Hepatic stellate cell (primary cell): ENCODE measurements around the gene TCHH.
A peak's percentile ranks its signal among the peaks of the same experiment; 100 is the strongest.
"Not testable (repeated sequence)": the region's sequence is repeated elsewhere in the genome, so short reads cannot be mapped to it uniquely, and the experiment has no call there.

Experiments
- DNase-seq: peaks from one replicate; pipeline ENCODE4 v3.0.0; 2011; ENCODE audit warnings: low spot score

TCHH gene

DNA sequence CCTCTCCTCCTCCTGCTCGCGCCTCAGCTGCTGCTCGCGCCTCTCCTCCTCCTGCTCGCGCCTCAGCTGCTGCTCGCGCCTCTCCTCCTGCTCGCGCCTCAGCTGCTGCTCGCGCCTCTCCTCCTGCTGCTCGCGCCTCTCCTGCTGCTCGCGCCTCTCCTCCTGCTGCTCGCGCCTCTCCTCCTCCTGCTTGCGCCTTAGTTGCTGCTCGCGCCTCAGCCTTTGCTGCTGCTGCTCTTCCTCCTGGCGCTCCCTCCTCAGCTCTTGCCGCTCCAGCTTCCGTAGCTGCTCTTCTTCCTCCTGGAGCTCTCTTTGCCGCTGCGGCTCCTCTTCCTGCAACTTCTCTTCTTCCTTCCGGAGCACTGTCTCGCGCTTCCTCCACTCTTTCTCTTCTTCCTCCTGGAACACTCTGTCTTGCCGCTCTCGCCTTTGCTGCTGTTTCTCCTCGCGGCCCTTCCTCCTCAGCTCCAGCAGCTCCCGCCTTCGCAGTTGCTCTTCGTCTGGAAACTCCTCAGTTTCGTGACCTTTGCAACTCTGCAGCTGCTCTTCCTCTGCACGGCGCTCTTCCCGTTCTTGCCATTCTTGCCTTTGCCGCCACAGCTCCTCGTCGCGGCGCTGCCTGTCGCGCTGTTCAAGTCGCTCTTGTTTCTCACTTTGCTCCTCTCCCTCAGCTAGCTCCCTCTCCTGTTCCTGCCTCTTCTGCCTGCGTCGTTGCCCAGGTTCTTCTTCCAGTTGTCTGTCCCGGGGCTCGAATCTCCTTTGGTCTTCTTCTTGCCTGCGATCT is 3.0 kb downstream of the TCHH start:
- no peak for DNase-seq

DNA sequence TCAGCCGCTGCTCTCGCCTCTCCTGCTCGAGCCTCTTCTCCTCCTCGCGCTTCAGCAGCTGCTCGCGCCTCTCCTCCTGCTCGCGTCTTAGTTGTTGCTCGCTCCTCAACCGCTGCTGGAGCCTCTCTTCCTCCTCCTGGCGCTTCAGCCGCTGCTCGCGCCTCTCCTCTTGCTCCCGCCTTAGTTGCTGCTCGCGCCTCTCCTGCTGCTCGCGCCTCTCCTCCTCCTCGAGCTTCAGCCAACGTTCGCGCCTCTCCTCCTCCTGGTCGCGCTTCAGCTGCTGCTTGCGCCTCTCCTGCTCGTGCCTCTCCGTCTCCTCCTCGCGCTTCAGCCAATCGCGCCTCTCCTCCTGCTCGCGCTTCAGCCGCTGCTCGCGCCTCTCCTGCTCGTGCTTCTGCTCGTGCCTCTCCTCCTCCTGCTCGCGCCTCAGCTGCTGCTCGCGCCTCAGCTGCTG is 3.7 kb downstream of the TCHH start:
- DNase-seq: no peak

DNA sequence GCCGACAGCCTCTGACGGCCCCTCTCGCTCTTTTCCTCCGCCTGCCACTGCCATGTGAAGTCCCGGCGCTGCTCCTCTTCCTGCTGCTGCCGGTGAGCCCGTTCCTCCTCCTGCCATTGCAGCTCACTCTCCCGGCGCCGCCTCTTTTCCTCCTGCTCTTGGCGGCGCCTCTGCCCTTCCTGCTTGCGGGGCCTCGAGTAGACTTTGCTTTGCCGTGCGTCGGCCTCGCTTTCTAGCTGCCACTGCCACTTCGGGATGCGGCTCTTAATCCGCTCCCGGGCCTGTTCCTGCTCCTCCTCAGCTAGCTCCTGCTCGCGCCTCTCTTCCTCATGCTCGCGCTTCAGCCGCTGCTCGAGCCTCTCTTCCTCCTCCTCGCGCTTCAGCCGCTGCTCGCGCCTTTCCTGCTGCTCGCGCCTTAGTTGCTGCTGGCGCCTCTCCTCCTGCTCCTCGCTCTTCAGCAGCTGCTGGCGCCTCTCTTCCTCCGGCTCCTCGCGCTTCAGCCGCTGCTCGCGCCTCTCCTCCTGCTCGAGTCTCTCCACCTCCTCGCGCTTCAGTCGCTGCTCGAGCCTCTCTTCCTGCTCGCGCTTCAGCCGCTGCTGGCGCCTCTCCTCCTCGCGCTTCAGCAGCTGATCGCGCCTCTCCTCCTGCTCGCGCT is 4.3 kb downstream of the TCHH start:
- DNase-seq: peak; percentile 28

DNA sequence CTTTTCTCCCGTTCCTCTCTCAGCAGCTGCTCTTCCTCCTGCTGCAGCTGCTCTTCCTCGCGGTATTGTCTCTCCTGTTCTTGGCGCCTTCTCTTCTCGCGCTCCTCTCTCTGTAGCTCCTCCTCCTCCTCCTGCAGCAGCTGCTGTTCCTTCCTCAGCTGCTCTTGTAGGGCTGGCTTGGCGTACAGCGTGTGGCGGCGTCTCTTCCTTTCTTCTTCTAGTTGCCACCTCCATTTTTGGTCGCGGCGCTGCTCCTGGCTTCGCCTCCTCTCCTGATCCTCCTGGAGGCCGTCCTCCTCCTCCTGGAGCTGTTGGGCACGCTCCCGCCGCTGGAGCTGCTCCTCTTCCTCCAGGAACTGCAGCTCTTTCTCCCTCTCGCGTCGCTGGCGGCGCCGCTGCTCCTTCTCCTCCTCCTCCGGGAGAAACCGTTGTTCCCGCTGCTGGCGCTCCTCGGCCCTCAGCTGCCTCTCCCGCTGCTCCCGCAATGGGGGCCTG is 4.8 kb downstream of the TCHH start:
- peak; percentile 36 for DNase-seq

DNA sequence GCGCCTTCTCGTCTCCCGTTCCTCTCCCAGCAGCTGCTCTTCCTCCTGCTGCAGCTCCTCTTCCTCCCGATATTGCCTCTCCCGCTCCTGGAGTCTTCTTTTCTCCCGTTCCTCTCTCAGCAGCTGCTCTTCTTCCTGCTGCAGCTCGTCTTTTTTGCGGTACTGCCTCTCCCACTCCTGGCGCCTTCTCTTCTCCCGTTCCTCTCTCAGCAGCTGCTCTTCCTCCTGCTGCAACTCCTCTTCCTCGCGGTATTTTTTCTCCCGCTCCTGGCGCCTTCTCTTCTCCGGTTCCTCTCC is 5.3 kb downstream of the TCHH start:
- no peak for DNase-seq

DNA sequence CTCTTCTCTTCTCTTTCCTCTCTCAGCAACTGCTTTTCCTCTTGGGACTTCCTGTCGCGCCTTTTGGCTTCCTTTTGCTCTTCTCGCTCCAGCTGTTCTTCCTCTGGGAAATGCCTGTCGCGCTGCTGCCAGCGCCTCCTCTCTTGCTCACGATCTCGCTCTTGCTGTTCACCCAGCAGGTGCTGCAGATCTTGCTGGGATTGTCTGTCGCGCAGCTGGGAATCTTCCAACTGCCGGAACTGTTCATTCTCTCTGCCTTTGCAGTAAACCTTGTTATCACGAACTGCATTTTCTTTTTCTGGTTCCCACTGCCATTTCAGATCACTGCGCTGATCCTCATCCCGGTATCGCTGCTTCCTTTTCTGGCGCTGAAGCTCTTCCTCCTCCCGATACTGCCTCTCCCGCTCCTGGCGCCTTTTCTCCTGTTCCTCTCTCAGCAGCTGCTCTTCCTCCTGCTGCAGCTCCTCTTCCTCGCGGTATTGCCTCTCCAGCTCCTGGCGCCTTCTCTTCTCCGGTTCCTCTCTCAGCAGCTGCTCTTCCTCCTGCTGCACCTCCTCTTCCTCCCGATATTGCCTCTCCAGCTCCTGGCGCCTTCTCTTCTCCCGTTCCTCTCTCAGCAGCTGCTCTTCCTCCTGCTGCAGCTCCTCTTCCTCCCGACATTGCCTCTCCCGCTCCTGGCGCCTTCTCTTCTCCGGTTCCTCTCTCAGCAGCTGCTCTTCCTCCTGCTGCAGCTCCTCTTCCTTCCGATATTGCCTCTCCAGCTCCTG is 5.8 kb downstream of the TCHH start:
- DNase-seq: peak; percentile 7

DNA sequence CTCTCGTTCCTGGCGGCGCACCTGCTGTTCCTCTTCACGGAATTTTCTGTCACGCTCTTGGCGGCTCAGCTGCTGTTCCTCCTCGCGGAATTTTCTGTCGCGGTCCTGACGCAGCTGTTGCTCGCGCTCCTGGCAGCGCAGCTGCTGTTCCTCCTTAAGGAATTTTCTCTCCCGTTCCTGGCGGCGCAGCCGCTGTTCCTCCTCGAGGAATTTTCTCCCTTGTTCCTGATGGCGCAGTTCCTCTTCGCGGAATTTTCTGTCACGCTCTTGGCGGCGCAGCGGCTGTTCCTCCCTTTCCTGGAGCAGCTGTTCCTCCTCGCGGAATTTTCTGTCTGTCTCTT is 6.4 kb downstream of the TCHH start:
- peak; percentile 7 for DNase-seq

DNA sequence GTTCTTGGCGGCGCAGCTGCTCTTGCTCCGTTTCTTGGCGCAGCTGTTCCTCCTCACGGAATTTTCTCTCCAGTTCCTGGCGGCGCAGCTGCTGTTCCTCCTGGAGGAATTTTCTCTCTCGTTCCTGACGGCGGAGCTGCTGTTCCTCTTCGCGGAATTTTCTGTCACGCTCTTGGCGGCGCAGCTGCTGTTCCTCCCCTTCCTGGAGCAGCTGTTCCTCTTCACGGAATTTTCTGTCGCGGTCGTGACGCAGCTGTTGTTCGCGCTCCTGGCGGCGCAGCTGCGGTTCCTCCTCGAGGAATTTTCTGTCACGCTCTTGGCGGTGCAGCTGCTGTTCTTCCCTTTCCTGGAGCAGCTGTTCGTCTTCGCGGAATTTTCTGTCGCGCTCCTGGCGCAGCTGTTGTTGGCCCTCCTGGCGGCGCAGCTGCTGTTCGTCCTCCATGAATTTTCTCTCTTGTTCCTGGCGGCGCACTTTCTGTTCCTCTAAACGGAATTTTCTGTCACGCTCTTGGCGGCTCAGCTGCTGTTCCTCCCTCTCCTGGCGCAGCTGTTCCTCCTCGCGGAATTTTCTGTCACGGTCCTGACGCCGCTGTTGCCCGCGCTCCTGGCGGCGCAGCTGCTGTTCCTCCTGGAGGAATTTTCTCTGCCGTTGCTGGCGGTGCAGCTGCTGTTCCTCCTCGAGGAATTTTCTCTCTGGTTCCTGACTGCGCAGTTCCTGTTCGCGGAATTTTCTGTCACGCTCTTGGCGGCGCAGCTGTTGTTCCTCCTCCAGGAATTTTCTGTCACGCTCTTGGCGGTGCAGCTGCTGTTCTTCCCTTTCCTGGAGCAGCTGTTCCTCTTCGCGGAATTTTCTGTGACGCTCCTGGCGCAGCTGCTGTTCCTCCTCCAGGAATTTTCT is 7.0 kb downstream of the TCHH start:
- DNase-seq: peak; percentile 12

DNA sequence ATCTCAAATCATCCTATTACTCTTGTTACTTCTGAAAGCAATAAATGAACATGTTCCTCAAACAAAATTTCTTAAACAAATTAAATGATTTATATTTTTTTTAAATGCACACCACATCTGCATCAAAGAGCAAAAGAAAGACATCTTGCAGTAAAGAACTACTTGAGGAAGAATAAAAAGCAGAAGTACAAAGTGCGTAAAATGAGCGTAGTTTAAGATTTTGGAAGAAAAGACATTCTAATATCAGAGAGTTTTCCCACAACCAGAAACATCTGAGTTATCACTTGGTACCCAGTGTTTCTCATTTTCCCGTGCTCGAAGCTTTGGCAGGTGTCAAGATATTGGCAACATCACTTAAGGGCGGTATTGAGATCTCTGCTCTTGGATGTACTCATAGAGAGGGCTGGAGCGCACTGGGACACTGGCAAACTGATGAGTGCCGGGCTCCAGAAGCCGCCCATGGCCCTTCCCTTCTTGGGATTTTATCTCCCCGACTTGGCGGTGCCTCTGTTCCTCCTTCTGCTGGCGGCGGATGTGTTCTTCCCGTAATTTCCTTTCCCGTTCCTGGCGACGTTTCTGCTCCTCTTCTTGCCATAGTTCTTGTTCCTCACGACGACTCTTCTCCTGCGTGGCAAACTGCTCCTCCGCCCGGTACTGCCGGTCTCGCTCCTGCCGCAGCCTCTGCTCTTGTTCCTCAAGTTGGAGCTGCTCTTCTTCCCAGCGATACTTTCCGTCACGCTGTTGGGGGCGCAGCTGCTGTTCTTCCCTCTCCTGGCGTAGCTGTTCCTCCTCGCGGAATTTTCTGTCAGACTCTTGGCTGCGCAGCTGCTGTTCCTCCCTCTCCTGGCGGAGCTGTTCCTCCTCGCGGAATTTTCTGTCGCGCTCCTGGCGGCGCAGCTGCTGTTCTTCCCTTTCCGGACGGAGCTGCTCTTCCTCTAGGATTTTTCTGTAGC is 7.9 kb downstream of the TCHH start:
- DNase-seq: no peak

DNA sequence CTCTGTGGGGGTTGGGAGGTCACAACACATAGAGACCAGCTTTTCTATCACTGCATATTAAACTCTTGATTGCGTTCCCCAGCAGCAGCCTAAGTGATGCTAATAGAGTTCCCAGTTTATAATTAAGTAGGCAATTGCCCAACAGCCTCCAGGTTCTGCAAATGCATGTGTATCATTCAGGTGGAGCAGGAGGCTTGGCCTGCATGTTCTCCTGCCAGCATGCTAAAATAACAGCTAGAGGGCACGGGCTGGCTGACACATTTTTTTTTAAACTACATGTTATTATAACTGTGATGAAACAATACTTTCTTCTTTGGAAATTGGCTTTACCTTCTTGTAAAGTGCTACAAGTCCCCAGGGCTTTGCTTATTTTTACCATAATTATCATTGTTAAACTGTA is 10.4 kb downstream of the TCHH start:
- no peak for DNase-seq

DNA sequence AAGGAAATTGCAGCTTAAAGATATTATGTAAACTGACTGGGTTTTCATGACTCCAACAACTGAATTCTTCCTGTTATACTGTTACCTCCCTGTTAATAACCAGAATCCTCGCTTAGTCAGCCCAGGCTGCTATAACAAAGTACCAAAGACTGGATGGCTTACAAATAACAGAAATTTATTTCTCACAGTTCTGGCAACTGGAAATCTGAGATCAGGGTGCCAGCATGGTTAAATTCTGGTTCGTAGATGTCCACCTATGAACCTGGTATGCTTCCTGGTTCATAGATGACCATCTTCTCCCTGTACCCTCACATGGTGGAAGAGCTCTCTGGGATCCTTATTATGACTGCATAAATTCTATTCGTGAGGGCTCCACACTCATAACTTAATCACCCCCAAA is 18.3 kb downstream of the TCHH start:
- DNase-seq: no peak

DNA sequence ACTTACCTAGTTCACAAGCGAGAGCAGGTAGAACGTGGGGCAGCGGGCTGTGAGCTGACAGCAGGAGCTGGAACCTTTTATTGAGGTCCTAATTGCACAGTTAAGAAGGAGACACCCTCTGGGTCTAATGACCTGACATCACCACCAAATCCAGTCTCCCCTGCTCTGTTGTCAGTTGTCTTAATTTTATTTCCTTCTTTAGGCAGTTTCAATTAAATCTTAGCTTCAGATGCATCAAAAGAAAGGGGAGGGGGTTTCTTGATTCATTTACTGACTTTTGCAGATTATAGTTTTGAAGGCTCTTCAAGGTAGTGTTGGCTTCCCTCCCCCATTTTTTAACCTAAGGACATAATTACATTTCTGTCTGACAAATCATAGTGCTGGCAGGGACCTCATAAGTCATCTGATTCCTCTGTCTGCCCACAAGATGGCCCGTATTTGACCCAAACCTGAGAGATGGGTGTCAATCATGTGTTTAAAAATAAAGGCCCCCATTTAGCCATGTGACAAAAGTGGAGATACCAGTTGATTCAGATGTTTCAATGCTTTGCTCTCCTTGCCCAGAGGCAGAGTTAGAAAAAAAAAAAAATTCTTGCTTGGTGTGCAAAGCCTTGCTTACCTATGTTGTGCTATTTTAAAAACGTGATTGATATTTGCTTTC is 26.1 kb downstream of the TCHH start, which contains the start of gene TCHHL1:
Gene TCHHL1 (minus strand): TSS at position 51 of the 661 bp plus-strand sequence. CDS start 921 bp downstream, outside the sequence.
- DNase-seq: no peak

DNA sequence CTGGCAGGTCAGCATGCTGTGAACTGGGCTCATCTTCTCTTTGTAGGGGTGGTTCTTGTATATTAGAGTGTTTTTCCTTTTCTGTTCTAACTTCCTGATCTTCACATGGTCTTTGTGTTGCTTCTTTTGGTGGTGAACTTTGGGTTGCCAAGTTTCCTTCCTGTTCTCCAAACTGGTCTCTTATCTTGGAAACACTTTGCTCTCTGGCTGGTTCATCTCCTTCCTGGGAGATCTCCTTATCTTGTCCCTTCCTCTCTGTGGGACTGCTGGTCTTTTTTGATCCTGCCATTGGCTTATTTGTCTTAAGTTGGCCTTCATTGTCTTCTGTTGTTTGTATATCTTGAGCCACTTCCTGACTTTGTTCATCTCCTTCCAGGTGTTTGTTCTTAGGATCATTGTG is 28.5 kb downstream of the TCHH start:
- DNase-seq: no peak

DNA sequence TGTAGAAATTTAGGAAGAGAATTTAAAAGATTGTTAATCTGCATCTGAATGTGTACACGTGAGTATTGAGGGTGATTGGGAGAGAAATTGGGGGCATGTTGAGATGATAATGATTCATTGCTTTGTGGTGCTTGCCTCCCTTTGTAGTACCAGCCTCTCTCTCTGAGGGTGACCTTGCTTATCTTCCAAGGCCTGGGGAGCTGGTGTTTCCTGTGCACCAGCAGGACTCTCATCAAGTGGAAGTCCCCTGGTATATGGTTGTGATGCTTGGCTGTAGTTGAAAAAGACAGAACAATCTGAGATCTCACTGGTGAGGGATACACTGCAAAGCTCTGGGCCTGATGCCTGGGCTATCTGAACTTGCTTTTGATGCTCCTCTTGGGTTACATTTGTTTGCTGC is 30.4 kb downstream of the TCHH start:
- DNase-seq: no peak

DNA sequence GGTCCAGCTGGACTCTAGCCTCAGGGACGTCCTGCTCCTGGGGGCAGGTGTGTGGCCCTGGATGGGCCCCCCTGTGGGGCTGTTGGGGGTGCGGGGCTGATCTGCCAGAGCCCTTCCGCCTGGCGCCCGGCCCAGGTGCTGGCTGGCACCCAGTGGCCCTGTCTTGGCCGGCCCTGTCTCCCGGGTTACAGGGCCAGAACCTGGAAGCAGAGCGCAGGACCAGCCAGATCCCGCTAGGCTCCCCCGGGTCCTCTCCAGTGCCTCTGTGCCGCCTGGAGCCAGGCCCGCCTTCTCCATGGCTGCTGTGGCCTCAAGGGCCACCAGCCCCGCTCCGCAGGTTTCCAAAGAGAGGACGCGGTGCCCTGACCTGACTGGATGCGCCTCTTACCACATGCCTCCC is 34.2 kb downstream of the TCHH start:
- DNase-seq: not testable (repeated sequence)

DNA sequence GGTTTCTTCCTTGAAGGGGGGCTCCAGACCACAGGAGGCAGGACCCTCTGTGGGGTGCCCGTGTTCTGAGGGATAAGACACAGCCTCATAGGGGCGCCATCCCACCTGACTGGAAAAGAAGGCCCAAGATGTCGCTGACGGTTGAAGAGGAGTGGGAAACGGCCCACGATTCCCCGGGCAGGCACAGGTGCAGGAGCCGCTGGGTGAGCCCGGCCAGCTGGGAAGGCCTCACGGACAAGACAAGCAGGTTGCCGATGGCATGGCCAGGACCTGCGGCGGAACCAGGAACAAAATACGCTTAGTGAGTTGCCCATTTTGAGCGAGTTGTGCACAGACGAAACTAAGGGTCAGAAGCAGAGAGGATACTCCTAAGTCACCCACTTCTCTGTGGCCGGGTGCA is 34.8 kb downstream of the TCHH start:
- DNase-seq: not testable (repeated sequence)

DNA sequence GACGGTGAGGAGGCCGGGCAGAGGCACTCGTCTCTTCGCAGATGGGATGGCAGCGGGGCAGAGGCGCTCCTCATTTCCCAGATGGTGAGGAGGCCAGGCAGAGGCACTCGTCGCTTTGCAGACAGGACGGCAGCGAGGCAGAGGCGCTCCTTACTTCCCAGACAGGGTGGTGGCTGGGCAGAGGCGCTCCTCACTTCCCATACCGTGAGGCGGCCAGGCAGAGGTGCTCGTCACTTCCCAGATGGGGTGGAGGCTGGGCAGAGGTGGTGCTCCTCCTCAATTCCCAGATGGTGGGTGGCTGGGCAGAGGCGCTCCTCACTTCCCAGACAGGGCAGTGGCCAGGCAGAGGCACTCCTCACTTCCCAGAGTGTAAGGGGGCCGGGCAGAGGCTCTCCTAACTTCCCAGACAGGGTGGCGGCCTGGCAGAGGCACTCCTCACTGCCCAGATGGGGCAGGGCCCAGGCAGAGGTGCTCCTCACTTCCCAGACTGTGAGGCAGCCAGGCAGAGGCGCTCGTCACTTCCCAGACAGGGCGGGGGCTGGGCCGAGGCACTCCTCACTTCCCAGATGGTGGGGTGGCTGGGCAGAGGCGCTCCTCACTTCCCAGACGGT is 36.3 kb downstream of the TCHH start:
- DNase-seq: no peak

DNA sequence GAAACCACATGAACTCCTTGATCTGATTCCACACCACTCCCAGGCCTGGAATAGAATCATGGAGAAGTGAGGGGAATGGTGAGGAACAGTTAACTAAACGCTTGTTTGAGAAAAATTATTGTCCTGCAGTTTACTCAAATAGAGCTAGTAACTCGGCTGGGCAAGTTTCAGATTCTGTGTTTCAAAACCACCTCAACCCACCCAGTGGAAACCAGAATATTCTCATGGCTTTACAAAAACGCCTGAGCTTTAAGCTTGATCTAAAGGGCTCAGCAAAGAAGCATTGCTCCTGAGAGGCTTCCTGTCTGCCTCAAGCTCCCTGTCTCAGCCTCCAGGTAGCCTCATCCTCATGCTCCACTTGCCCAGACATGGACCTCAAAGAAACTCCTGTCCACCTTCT is 42.9 kb downstream of the TCHH start:
- DNase-seq: no peak

DNA sequence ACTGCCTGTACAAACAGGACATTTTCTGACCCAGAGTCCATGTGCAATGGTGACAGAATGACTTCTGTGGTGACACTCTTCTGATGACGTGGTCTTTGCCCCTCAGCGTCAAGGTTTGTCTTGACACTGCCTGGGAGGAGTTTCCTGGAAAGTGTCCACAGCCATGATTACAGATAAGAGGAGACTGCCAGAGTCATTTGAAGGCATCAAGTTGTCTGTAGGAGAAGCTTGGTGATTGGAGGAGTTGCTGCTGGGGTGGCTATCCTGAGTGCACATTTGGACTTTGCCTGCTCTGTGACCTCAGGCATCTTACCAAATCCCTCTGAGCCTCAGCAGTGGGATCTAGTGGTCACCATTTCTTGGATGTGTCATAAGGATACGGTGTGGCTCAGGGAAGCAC is 44.1 kb downstream of the TCHH start:
- DNase-seq: no peak

DNA sequence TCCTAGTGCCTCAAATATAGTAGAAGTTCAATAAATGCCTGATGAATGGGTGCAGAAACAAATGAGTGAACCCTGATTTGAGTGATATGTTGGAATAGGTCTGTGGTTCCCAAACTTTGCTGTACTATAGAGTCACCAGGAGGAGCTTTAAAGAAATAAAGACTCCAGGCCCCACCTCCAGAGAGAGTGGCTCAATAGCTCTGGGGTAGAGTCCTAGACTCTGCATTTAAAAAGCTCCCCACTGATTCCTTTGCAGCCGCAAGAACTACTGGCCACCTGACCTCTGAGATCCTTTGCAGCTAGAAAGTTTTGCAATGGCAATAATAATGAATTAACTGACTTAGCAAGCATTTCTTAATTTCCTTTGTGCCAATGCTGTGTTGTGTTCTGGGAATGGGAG is 47.3 kb downstream of the TCHH start:
- no peak for DNase-seq
